Hippocampal formation (tissue), 2 donors: ENCODE measurements around the gene CDC34.

Experiments used
- DNase-seq, 2 donors: peaks; one replicate each; lab custom pipeline; 2025; lab: John Stamatoyannopoulos, UW

The CDC34 gene

DNA sequence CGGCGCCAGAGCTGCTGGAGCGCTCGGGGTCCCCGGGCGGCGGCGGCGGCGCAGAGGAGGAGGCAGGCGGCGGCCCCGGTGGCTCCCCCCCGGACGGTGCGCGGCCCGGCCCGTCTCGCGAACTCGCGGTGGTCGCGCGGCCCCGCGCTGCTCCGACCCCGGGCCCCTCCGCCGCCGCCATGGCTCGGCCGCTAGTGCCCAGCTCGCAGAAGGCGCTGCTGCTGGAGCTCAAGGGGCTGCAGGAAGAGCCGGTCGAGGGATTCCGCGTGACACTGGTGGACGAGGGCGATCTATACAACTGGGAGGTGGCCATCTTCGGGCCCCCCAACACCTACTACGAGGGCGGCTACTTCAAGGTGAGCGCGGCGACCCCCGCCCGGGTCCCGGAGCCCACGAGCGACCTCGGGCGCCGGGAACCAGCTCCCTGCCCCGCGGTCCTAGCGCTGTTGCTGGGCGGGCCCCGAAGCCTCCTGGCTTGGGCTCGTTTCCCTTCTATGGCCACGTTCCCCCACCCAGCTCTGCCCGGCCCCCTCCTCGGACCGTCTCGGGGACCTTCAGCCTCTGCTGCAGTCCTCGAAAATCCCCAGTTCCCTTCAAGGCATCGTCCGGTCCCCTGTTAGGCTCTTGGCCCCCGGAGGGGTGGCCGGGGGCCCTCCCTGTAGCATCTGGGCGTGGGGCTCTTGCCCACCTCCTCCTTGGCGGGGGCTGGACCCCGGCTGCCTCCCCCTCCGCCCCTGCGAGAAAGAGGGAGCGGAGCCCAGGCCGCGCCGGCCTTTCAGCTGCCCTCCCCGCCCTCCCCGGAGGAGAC, at the start of gene CDC34:
TSS of gene CDC34 (plus strand) at position 8 of the 808 bp plus-strand sequence. CDS start at position 180, 172 bp downstream.
- DNase-seq, result no peak

- no peak for DNase-seq
These were observed 49.1 kb upstream of the CDC34 start for GRCh38 chr19:482186-483041.

- DNase-seq, result no peak
These were observed 48.1 kb upstream of the CDC34 start for GRCh38 chr19:483332-484072.

GRCh38 chr19:484494-484893, 47.1 kb upstream of the CDC34 start:
- no peak for DNase-seq

DNA sequence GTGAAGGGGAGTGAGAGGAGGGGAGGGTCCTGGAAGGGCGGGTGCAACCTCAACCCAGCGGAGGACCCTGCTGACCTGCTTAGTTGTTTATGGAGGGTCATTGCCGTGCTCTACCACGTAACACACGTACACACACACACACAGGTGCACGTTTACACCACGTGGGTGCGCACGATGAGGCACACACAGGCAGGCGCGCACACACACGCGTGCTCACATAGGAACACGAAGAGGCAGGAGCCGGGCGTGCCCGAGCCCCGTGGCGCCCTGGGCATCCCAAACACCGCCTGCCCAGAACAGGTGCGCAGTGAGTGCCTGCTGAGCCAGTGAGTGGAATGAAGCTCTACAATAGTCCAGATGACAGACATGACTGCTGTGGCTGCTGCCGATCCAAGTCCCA, 46.5 kb upstream of the CDC34 start:
- no peak for DNase-seq

DNA sequence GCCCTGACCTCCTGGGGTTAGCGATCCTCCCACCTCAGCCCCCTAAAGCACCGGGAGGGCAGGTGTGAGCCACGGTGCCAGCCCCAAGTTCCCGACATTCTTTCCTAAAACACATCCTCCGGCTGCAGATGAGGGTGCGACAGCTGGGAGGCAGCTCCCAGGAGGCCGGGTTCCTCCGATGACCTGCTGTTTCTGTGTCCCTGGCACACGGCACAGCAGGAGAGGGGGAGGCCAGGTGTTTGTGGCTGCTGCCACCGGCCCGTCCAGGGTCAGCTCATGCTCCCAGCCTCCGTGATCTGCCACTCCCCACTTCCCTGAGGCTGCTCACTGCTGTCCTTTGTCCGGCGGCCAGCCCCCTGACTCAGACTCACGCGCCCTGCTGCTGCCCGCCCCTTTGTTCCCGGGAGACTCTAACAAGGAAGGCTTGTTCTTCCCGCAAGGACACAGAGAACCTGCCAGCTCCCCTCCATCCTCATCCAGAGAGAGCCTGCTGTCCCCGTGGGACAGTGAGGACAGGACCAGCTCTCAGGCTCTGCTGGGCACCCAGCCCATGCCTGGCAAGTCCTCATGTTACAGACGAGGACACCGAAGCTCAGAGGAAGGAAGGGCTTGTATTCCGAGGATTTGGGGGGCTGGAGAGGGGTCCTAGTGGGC, 45.9 kb upstream of the CDC34 start:
- peak; percentile 94 to 99 for DNase-seq

- peak; percentile 90 to 99 for DNase-seq
These were observed 42.8 kb upstream of the CDC34 start for GRCh38 chr19:488505-489417.

- no peak for DNase-seq
These were observed 42.0 kb upstream of the CDC34 start for GRCh38 chr19:489418-490196.

GRCh38 chr19:491146-491741, 40.3 kb upstream of the CDC34 start:
- DNase-seq, result no peak

DNA sequence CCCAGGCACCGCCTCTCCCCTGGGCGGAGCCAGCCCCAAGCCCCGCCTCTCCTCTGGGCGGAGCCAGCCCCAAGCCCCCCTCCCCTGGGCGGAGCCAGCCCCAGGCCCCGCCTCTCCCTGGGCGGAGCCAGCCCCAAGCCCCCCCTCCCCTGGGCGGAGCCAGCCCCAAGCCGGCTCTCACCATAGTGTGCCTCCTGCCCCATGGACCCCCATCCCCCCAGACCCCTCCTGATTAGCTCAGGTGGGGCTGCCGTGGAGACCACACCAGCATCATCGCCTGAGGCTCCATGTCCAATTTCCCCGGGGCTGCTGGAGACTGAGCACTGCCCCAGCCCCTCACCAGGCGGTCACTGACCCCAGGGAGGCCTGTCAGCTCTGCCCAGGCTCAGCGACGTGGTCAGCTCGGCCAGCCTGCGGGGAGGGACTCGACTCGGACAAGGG, 39.4 kb upstream of the CDC34 start:
- DNase-seq, result no peak

DNA sequence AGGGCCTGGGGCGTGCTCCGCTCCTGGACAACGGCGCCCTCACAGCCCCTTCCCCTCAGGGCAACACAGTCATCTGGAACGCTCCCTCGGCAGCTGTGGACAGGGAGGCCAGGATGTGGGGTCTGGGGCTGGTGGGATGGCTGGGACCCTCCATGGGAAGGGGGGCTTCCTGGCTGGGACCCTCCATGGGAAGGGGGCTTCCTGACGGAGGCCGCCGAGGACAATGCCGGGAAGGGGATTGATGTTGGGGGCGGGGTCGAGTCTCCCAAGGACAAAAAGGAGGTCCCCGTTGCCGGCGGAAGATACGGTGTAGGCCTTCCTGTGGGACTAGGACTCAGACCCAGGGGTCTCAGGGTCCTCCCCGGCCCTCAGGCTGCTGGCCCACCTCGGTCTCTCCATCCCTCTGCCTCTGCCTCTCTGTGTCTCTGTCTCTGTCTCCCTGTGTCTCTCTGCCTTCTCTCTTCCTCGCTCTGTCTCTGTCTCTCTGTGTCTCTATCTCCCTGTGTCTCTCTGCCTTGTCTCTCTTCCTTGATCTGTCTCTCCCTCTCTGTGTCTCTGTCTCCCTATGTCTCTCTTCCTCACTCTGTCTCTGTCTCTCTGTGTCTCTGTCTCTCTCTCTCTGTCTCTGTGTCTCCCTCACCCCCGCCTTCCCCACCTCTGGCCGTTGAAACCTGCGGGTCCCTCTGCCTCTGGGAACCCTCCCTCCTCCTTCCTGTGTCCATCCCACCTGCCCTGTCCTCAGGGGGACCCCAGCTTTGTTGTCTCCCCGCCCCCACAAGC, 38.0 kb upstream of the CDC34 start:
- no peak for DNase-seq

GRCh38 chr19:494171-495080, 37.1 kb upstream of the CDC34 start:
- DNase-seq, result no peak

DNA sequence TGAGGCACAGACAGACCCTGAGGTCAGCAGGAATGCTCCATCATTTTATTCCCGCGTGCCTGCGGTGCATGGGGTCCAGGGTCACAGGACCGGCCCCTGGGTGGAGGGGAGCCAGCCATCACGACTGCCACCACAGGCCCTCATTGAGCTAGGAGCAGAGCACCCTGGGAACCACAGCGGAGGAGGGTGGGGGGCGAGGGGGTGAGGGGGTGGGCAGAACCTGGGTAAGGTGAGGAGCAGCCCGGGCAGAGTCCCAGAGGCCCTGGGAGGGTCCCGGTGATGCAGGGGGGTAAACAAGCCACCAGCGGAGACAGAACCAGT, 36.5 kb upstream of the CDC34 start:
- no peak for DNase-seq

DNA sequence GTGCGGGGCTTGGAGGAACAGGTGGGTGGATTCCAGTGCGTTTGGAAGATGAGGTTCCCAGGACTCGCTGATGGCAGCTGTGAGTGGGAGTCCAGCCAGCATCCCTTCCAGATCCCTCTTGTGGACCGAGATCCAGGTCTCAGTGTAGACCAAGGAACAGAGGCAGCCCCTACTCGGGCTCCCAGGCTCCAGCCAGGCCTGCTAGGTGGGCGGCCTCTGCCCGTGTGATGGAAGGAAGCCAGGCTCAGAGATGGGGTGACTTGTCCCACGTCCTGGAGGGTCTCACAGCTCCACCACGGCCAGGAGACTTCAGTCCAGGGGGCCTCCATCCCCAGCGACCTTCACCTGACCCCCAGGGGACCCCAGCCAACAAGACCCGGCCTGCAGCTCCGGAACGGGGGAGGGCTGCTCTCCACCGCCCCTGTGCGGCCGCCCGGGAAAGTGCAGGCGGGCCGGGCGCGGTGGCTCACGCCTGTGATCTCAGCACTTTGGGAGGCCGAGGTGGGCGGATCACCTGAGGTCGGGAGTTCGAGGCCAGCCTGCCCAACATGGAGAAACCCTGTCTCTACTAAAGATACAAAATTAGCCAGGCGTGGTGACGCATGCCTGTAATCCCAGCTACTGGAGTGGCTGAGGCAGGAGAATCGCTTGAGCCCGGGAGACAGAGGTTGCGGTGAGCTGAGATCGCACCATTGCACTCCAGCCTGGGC, 36.0 kb upstream of the CDC34 start:
- no peak for DNase-seq

DNA sequence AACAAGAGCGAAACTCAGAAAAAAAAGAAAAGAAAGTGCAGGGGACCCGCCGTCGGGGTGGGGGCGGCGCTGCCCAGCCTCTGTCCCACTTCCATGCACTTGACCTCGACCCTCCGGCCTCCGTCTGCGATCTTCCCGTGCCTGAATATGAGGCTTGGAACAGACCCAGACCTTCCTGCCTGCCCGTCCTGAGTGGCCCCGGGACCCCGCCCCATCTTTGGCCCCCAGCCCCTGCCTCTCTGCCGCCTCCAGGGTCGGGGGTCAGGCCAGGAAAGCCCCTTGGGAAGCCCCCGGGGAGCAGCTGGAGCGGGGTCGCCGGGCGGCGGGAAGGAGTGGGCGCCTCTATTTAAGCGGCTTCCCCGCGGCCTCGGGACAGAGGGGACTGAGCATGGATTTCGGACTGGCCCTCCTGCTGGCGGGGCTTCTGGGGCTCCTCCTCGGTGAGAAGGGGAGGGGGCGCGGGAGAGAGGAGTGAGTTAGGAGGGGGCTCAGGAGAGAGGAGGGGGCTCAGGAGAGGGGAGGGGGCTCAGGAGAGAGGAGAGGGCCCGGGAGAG, 35.4 kb upstream of the CDC34 start, which contains the start of gene MADCAM1:
TSS of gene MADCAM1 (plus strand) at position 375 of the 554 bp plus-strand sequence. CDS start at position 389, 14 bp downstream.
- no peak for DNase-seq

DNA sequence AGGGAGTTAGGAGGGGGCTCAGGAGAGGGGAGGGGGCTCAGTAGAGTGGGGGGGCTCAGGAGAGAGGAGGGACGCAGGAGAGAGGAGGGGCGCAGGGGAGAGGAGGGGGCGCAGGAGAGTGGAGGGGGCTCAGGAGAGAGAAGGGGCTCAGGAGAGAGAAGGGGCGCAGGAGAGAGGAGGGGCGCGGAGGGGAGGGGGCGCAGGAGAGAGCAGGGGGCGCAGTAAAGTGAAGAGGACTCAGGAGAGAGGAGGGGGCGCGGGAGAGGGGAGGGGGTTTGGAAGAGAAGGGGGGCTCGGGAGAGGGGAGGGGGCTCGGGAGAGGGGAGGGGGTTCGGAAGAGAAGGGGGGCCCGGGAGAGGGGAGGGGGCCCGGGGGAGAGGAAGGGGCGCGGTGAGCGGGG, 34.6 kb upstream of the CDC34 start:
- DNase-seq, result no peak

- DNase-seq, result no peak
These were observed 34.1 kb upstream of the CDC34 start for GRCh38 chr19:497491-497868.
